Kidney (tissue), 14 donors: Measurements from ENCODE around the gene SLC1A2. TPM values are rescaled to one million over a fixed set of nuclear protein-coding genes. Genes with fewer than 3 reads are reported as not detected.

ENCODE experiments used
- DNase-seq, 5 donors: peaks; one replicate each; pipeline ENCODE4 v3.0.0-alpha.2; 2013 to 2020
- FAIRE-seq: peaks from 2 replicates; lab custom pipeline; 2012; peaks lifted over from hg19 to GRCh38; lab: Jason Lieb, UNC
- H3K27ac ChIP-seq, 2 donors: one replicate each; pipeline ENCODE4 v1.7.0; 2013; ENCODE audit warnings: low read depth in 2 of 2, low read length in 2 of 2, inconsistent platforms in 1 of 2
- H3K27me3 ChIP-seq: one replicate; pipeline ENCODE4 v1.7.1; 2013; ENCODE audit warnings: low read length, inconsistent platforms; ENCODE audit not compliant: control insufficient read depth, insufficient read depth
- H3K36me3 ChIP-seq, 3 donors: one replicate each; pipeline versions ENCODE4 v1.7.0 to v1.7.1; 2013; ENCODE audit warnings: low read length in 3 of 3, control low read depth in 1 of 3, inconsistent platforms in 1 of 3; ENCODE audit not compliant: insufficient read depth in 3 of 3, control insufficient read depth in 2 of 3
- H3K4me1 ChIP-seq, 3 donors: one replicate each; pipeline versions ENCODE4 v1.7.0 to v1.7.1; 2013; ENCODE audit warnings: low read length in 3 of 3, inconsistent platforms in 1 of 3, low read depth in 1 of 3; ENCODE audit not compliant: control insufficient read depth in 2 of 3, insufficient read depth in 2 of 3
- H3K4me3 ChIP-seq, 3 donors: one replicate each; pipeline versions ENCODE4 v1.7.0 to v1.8.1; 2013; ENCODE audit warnings: low read length in 3 of 3, control low read depth in 1 of 3, inconsistent platforms in 1 of 3
- H3K9ac ChIP-seq, 3 donors: one replicate each; pipeline versions ENCODE4 v1.7.0 to v1.7.1; 2013; ENCODE audit warnings: low read length in 3 of 3, control low read depth in 1 of 3, inconsistent platforms in 1 of 3
- H3K9me3 ChIP-seq, 3 donors: one replicate each; pipeline versions ENCODE4 v1.7.0 to v1.7.1; 2013; ENCODE audit warnings: low read length in 3 of 3, control low read depth in 1 of 3, inconsistent platforms in 1 of 3; ENCODE audit not compliant: control insufficient read depth in 2 of 3, insufficient read depth in 1 of 3
- CTCF ChIP-seq: IDR thresholded peaks from 3 replicates; pipeline ENCODE4 v1.5.1; 2012; ENCODE audit warnings: mild to moderate bottlenecking, moderate library complexity, borderline replicate concordance; ENCODE audit not compliant: insufficient read depth; ENCODE audit errors: extremely low read depth
- intact Hi-C: fragments of 100-400 bp; cut with DNase I; formaldehyde crosslinking; loops from one replicate; pipeline ENCODE4 v1.11.1; 2022
- polyA plus RNA-seq: library from polyadenylated mRNA; stranded (reverse); fragments of 350-450 nt; fragmentation: Illumina TruSeq; extraction: RNeasy Lipid Tissue Mini Kit (QIAGEN cat#74804); gene quantifications from one replicate; pipeline ENCODE4 v1.2.3, GENCODE V29; 2014; ENCODE audit warnings: low read depth, low replicate concordance; ENCODE audit not compliant: insufficient read depth
- total RNA-seq: library from RNA; stranded (reverse); fragmentation: NEBNext Ultra II Directional; extraction: Animal tissue kit (Norgen Biotek cat#: 25700); gene quantifications from one replicate; pipeline ENCODE4 v1.2.1, GENCODE V29; 2021
- donor health status: control.
- donor health status: control.
- donor health status: control.
- donor health status: control.
- donor health status: control.
- donor health status: DM: yes; HTN: yes; CAD: no.
- donor health status: Normal renal cell carcinoma (clear cell type).

Gene SLC1A2
- total and polyA plus RNA-seq, 2 donors from 2014 or later, result 0.11 to 0.28 TPM

DNA sequence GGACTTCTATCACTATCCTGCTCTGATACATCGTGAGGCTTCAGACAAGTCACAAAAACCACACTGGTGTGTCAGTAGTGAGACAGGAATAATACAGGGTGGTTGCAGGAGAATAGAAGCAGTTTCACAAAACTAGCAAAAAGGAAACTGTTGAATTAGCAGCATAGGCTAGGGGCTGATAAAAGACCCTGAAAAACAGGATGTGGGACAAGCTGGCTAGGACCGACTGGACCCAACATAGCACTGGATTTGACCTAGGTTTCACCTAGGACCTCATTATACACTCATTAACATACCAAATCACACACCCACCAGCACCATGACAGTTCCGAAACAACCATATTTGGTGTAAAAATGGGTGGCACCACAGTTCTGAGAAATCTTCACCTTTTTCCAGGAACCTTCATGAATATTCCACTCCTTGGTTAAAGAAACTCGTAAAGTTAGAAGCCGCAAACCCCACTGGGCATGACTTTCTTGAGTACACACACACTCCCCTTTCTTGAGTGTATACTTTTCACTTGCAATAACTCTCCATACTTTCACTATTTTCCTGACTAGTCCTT is 76.2 kb downstream of the SLC1A2 start:
- no peak for FAIRE-seq
- H3K4me3 ChIP-seq, result no peak overlapping the region
- no peak overlapping the region for H3K9ac ChIP-seq

DNA sequence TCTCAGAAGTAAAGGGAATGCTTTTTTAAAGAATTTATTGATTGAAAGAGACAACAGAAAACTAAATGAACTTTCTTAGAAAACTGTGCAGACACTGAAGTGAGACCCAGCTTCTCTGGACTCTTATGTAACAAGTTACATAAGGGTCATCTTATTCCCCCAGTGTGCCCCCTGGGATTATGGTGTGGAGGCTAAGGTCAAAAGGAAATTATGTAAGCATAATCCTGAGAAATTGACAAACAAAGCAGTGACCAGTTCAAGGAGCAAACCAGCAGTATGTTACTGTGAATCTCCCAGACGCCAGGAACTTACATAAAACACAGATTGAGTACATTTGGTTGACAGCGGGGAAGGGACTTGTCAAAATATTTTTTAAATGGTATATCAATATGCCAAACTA is 78.6 kb downstream of the SLC1A2 start:
- no peak for DNase-seq
- H3K4me1 ChIP-seq, result peaks cover 0 to 3% (median 0%) of the 10 kb centered on the region in 3 donors
- H3K4me3 ChIP-seq, result no peak overlapping the region
- no peaks in the 10 kb centered on the region for H3K9me3 ChIP-seq
- no peaks in the 10 kb centered on the region for H3K27me3 ChIP-seq
- no peak for TF ChIP-seq CTCF
- no peaks in the 10 kb centered on the region for H3K36me3 ChIP-seq
- intact Hi-C loops, result no loop called here
- FAIRE-seq, result no peak
- no peak overlapping the region for H3K27ac ChIP-seq
- H3K9ac ChIP-seq, result no peak overlapping the region

More for the DNA sequence above, 76.2 kb downstream of the SLC1A2 start:
- Histone ChIP-seq H3K27ac (no peak overlapping the region), H3K4me1 (no peaks in the 10 kb centered on the region), H3K9me3 (no peaks in the 10 kb centered on the region), H3K27me3 (no peaks in the 10 kb centered on the region), H3K36me3 (no peaks in the 10 kb centered on the region)
- DNase-seq, result no peak
- intact Hi-C loops, result no loop called here
- no peak for TF ChIP-seq CTCF

DNA sequence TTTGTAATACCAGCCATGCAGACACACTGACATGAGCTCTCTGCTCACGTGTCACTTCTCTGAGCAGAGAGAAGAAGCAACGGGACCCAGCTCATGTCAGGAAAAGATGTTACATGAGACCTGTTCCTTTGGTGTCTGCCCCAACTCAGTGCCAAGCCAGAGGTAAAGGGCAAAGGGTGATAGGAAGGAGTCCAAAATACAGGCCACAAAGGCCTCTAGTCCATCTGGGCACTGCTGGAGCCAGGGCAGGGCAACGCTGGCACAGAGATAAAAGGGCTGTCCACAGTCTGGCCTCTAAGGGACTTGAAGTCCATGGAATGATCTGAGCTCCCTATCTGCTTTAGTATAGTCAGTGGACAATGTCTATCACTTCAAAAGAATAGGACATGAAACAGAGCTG is 79.3 kb downstream of the SLC1A2 start:
- Histone ChIP-seq H3K27me3 (no peaks in the 10 kb centered on the region), H3K9ac (no peak overlapping the region), H3K4me3 (no peak overlapping the region), H3K36me3 (no peaks in the 10 kb centered on the region), H3K4me1 (peaks cover 0 to 3% (median 0%) of the 10 kb centered on the region in 3 donors), H3K9me3 (no peaks in the 10 kb centered on the region), H3K27ac (peak overlapping the region in 1 of 2 donors; percentile 13)
- FAIRE-seq (no peak), DNase-seq (no peak)
- TF ChIP-seq CTCF, result no peak
- intact Hi-C loops, result no loop called here

- intact Hi-C loops, result no loop called here
- no peaks in the 10 kb centered on the region for H3K27me3 ChIP-seq
- no peak overlapping the region for H3K27ac ChIP-seq
- no peaks in the 10 kb centered on the region for H3K9me3 ChIP-seq
- TF ChIP-seq CTCF, result no peak
- no peak for DNase-seq
- H3K4me1 ChIP-seq, result peaks cover 0 to 3% (median 0%) of the 10 kb centered on the region in 3 donors
- no peak for FAIRE-seq
- no peak overlapping the region for H3K9ac ChIP-seq
- no peak overlapping the region for H3K4me3 ChIP-seq
- H3K36me3 ChIP-seq, result no peaks in the 10 kb centered on the region
These were observed 80.4 kb downstream of the SLC1A2 start for GRCh38 chr11:35338921-35339320.
